NCI-H1048 (cell line): ENCODE data around the gene RNF150.
"Not testable (repeated sequence)": the region's sequence is repeated elsewhere in the genome, so short reads cannot be mapped to it uniquely, and the experiment has no call there.

Experiments used
- DNase-seq: peaks from one replicate; lab custom pipeline; 2025; lab: John Stamatoyannopoulos, UW

RNF150 gene

GRCh38 chr4:141075553-141075952 is 57.7 kb downstream of the RNF150 start:
- no peak for DNase-seq

GRCh38 chr4:141074098-141074878 is 59.0 kb downstream of the RNF150 start:
- DNase-seq = no peak

GRCh38 chr4:141066690-141067089 is 66.6 kb downstream of the RNF150 start:
- DNase-seq = no peak

- DNase-seq = no peak
Observed at GRCh38 chr4:141065872-141066271, 67.4 kb downstream of the RNF150 start.

DNA sequence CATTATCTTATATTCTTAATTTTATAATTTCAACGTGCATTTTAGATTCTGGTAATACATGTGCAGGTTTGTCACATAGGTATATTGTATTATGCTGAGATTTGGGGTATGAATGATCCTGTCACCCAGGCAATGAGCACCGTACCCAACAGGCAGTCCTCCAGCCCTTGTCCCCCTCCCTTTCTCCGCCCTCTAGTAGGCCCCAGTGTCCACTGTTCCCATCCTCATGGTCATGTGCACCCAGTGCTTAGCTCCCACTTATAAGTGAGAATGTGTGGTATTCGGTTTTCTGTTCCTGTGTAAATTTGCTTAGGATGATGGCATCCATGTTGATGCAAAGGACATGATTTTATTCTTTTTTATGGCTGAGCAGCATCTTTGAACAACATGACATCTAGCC is 70.6 kb downstream of the RNF150 start:
- DNase-seq = no peak

- no peak for DNase-seq
Observed at GRCh38 chr4:141058591-141059512, 74.4 kb downstream of the RNF150 start.

GRCh38 chr4:141057582-141057981 is 75.7 kb downstream of the RNF150 start:
- DNase-seq = no peak

DNA sequence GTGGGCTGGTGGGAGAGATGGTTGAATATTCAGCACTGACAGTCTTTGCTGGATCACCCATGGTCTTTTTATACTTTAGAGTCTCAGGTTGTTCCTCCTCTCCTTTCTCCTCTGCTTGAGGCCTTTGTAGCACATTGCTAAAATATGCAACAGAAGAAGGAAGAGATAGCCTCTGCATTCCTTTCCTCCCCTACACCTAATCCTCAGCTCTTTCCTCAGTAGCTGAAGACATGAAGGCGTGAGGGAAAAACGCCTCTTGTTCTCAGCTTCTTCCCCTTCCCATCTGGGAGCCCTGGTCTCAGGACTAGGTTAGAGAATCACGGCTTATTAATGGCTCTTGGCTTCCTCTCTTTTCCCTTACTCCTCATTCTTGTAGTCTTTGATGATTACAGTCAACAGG is 76.8 kb downstream of the RNF150 start:
- DNase-seq = no peak

- no peak for DNase-seq
Observed at GRCh38 chr4:141054446-141054845, 78.8 kb downstream of the RNF150 start.

- not testable (repeated sequence) for DNase-seq
Observed at GRCh38 chr4:141050999-141051398, 82.3 kb downstream of the RNF150 start.

GRCh38 chr4:141047228-141047884 is 85.9 kb downstream of the RNF150 start:
- no peak for DNase-seq

DNA sequence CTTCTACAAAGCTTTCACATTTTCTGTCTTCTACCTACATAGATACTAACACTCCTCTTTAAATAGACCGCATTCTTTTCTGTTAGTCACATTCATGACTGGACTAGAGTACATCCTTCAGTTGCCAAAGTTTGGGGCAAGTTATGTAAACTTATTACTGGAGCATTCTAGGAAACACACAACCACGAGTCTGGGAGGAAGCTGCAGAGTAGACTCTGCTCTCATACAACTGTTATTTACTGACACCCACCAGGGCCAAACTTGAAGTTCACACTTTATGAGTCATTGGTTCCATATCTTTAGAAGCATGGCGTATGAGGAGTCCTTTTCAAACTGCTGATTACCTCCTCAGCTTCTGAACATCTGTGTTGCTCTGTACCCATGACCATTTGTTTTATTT is 87.0 kb downstream of the RNF150 start:
- no peak for DNase-seq

- DNase-seq = no peak
Observed at GRCh38 chr4:141045848-141046247, 87.4 kb downstream of the RNF150 start.

DNA sequence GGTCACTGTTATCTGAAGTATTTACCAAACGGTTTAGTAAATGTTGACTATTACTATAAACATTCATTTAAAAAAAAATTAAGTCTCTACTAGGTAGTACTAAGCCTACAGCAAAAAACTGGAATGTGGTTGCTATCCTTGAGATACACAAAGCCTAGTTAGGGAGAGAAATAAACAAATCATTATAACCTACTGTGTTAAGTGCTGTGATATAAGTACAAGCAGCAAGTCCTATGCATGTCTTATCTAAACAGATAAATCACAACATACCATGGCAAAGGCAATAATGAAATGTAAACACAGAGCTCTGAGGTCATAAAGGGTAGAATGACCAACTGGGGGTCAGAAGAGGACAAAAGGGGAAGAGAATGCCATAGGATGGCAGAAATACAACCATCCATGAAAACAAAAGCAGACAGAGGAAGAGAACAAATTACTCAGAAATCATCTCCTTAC is 92.2 kb downstream of the RNF150 start:
- DNase-seq = no peak

DNA sequence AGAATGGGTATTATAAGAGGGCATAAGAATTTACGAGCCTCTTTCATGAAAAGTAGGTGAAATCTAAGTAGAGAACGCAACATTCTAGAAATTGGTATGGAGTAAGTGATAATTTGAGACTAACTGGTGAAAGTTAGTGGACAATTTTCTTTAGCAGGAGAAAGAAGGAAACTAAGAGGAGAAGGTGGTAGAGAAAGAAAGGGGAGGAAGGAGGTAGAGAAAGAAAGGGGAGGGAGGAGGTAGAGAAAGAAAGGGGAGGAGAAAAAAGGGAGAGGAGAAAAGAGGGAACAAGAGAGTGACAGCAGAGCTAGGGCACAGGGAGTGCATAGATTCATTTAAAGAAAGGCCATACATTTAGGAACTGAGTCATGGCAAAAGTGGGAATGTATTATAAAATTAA is 94.1 kb downstream of the RNF150 start:
- DNase-seq = no peak

- DNase-seq = no peak
Observed at GRCh38 chr4:141038428-141038827, 94.8 kb downstream of the RNF150 start.

GRCh38 chr4:141037446-141037845 is 95.8 kb downstream of the RNF150 start:
- no peak for DNase-seq

- DNase-seq = no peak
Observed at GRCh38 chr4:141036786-141037185, 96.5 kb downstream of the RNF150 start.

DNA sequence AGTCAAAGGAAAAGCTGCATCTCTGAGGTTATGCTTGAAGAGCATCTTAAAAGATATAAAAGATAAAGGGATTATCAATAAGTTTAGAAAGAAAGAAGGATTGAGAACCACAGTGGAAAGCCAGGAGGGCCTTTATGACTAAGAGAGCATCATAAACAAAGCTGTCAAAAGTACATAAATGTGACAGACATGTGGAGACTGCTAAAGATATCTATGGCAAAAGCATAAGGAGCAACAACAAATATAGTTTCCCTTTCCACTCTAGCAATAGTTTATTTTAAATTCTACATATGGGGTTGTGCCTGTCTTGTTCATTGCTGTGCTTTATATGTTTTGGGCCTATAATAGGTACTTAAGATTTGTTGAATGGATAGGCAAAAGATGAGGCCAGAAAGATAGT is 97.3 kb downstream of the RNF150 start:
- DNase-seq = no peak

- DNase-seq = no peak
Observed at GRCh38 chr4:141028024-141028529, 105.2 kb downstream of the RNF150 start.

GRCh38 chr4:141027421-141027820 is 105.8 kb downstream of the RNF150 start:
- no peak for DNase-seq

GRCh38 chr4:141026900-141027299 is 106.4 kb downstream of the RNF150 start:
- no peak for DNase-seq
